ENCODE data around the gene CD81. TPM values are rescaled to one million over a fixed set of nuclear protein-coding genes. Genes with fewer than 3 reads are reported as not detected.

CD81 gene
- total RNA-seq, 1 donor from 2014 or later, result 149 TPM

DNA sequence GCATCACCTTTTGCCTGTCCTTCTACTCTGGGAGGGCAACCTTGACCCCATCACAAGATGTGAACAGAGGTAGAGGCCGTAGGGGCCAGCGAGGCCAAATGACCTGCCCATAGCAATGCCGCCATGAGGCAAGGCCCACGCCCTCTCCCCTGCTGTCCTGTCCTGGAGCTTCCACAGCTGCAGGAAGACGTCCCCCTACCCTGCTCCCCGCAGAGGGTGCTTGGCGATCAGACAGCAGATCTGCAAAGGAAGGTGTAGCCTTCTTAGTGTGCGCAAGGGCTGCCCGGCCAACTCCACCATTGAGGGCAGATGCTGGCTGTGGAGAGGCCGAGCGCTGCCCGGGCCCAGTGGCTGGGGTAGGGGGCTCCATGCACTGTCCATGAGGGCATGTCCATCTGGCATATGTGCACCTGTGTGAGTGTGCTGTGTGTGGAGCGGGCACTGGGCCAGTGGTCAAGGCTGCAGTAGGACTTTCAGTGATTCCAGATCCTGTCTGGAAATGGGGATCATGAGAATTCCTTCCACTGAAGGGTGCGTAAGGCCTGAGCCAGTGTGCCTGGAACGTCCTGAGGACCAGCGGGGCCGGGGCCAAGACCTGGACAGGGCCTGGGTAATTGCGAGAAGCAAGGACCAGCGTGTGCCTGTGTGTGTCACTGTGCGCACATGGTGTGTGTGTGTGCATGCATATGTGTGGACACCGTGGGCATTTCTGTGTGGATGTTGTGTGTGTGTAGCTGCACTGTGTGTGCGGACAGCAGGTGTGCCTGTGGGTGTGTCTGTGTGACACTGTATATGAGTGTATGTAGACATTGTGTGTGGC lies 56.2 kb downstream of the CD81 start:
- intact Hi-C loops (cut with micrococcal nuclease), result no loop called here

DNA sequence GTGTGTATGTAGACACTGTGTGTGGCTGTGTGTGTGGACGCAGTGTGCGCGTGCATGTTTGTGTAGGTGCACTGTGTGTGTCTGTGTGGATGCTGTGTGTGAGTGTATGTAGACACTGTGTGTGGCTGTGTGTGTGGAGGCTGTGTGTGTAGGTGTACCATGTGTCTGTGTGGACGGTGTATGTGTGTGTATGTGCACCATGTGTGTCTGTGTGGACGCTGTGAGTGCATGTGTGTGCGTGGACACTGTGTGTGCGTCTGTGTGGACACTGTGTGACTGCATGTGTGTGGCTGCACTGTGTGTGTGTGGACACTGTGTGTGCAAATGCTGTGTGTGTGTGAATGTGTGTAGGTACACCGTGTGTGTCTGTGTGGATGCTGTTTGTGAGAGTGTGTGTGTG lies 56.9 kb downstream of the CD81 start:
- intact Hi-C loops (cut with micrococcal nuclease), result no loop called here

DNA sequence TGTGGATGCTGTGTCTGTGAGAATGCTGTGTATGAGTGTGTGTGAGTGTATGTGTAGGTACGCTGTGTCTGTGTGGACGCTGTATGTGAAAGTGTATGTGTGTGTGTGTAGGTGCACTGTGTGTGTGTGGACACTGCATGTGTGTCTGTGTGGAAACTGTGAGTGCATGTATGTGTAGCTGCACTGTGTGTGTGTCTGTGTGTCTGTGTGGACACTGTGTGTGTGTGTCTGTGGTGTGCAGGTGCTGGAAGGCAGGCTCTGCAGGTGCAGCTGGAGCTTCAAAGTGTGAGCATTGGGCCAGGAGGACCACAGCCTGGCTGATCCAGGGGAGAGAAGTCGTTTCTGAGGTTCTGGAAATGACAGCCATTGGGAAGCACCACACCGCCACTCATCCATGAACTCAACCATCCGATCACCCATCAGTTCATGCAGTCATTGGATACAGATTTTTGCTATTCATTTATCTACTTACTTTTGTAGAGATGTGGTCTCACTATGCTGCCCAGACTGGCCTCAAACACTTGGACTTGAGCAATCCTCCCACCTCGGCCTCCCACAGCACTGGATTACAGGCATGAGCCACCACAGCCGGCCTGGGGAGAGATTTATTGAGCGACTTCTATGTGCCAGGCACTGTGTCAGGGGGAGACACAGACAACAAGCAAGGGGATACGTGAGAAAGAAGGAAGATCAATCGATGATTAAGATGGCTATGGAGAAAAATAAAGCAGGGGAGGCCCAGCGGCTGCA lies 57.6 kb downstream of the CD81 start:
- intact Hi-C loops (cut with micrococcal nuclease), result no loop called here

DNA sequence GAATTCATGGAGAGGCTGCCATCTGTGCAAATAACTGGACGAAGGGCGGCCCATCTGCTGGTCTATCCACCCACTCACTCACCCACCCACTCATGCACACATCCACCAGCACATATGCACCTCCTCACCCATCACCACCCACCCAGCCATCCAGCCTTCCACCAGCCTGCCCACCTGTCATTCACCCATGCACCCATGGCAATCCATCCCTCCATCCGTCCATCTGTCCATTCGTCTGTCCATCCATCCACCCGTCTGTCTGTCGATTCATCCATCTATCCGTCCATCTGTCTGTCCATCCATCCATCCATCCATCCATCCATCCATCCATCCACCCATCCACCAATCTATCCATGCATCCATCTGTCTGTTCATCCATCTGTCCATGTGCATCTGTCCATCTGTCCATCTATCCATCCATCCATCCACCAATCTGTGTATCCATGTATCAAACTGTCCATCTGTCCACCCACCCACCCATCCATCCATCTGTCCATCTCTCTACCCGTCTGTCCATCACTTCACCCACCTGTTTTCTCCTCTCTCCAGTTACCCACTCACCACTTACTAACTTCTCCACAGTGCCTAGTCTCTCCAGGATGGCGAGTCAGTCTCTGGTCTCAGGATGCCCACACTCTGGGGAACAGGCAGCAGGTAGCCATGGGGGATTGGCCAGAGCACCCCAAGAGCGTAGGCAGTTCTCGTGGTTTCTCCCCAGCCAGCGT lies 58.3 kb downstream of the CD81 start:
- intact Hi-C loops (cut with micrococcal nuclease), result no loop called here

DNA sequence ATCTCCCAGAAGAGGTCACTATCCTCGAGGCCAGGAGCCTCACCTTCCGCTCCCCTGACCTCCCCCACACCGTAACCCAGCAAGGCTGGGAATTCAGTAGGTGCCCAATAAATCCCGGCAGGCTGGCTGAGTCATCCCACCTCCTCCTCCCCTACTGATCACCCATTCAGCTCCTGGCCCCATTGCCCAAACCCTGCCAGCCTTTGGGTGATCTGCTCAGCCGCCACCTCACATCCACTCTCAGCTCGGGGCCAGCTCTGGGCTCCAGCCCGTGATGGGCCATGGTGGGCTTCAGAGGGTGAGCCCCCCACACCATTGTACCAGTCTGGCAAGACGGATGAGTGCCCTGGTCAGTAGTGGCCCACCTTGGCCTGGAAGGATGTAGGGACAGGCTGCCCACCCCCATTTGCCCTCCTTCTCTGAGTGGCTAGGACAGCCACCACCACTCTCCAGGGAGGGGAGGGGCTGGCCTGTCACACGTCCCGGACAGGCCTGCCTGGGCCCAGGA lies 59.0 kb downstream of the CD81 start:
- intact Hi-C loops (cut with micrococcal nuclease), result no loop called here

DNA sequence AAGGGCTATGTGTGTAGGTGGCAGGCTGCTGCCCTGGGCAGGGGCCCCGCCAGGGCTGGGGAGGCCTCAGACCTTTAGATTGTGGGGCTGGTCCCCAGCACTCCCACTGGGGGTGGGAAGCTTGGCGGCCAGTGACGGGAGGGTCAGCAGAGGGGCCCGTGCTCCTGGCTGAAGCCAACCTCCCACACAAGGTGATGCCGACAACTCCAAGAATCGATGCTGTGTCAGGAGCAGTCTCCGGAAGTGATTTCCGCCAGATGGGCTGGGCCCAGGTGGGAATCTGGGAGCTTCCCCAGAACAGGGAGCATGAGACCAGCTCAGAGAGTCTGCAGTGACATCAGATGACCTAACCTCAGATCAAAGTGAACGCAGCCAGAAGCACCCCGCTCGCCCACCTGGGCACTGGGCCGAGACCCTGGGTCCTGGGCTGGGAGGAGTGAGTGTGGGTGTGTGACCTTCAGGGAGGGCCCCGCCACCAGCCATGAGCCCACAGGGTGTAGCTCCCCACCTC lies 59.5 kb downstream of the CD81 start:
- intact Hi-C loops (cut with micrococcal nuclease), result no loop called here

DNA sequence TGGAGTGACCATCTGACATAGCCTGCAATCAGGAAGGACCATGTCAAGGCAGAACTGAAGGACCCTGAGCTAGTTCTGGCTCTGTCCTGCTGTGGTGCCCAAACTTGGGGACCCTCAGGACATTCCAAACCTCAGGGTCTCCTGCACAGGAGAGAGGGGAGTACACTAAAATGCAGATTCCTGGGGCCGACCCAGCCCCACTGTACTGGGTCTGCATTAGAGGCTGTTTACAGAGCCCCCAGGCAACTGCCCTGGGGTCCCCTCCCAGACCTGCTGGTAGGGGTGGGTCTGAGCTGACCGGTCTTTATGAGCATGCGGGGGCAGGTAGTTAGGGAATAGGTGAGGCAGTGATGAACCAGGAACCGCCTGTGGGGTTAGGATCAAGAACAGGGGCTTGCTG lies 60.4 kb downstream of the CD81 start:
- intact Hi-C loops (cut with micrococcal nuclease), result no loop called here

DNA sequence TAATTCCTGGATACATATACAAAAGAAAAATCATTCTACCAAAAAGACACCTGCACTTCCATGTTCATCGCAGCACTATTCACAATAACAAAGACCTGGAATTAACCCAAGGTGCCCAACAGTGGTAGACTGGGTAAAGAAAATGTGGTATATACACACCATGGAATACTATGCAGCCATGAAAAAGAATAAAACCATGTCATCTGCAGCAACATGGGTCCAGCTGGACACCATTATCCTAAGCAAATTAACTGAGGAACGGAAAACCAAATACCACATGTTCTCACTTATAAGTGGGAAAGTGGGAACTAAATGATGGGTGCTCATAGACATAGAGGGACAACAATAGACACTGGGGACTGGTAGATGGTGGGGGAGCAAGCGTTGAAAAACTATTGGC lies 62.7 kb downstream of the CD81 start:
- intact Hi-C loops (cut with micrococcal nuclease), result no loop called here

DNA sequence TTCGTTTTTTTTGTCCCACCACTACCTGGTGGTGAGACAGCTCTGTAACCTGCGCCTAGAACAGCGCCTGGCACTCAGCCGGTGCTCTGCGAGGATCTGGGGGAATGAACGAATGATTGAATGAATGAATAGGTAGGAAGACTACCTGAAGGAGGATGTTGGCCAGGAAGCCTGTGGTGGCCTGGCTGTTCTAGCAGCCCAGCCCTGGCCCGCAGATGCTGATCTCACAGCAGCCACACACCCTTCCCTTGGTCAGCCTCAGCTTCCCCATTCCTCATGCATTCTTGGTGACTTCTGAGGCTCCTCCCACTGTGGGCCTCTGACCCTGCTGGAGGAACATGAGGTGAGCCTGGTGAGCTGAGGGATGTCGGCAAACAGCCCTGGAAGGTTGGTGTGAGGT lies 63.5 kb downstream of the CD81 start:
- intact Hi-C loops (cut with micrococcal nuclease), result no loop called here

DNA sequence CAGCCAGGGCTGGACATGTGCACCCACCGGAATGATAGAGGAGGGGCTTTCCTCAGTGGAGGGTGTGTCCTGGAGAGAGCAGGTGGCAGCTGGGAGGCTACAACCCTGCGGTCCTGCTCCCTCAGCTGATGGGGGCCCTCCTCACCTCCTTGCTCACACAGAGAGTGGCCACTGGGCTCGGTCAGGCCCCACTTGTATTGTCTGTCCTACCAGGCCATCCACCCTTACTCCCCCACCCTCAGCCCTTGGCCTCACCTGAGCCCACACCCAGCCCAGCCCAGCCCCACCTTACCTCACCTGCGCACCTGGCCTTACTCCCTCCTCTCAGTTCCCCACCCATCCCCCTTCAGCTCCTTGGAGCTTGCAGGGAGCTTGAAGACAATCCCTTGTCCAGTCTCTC lies 64.1 kb downstream of the CD81 start:
- intact Hi-C loops (cut with micrococcal nuclease), result no loop called here

DNA sequence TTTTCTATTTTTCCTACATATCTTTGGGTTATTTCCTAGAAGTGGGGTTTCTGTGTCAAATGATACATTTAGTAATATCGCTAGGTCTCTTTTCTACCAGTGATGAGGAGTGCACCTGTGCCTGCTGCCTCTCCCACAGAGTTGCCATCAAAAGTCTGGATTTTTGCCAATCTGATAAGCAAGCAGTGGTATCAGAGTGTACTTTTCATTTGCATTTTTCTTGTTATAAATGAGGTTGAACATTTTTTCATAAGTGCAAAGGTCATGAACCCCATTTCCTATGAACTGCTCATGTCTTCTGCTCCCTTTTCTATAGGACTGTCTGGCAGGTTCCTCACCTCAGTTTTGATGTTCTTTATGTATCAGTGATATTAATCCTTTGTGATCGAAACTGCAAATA lies 65.5 kb downstream of the CD81 start:
- intact Hi-C loops (cut with micrococcal nuclease), result no loop called here

DNA sequence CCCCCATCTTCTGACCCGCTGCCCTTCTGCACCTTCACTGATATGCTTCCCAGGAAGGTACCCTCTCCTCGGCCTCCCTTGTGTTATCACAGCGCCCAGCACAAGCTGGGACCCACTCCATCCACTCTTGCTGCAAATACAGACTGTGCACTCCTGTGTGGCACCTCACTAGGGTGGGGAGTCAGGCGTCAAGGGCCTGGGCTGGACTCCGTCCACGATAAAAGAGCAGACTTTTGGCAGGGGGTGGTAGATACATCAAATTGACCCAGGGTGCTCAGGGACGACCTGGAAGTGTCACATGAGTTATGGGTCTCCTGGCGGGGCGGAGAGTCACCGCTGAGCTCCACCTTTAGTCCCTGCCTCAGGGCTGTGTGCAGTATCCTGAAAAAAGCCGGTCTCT lies 66.3 kb downstream of the CD81 start:
- intact Hi-C loops (cut with micrococcal nuclease), result no loop called here

DNA sequence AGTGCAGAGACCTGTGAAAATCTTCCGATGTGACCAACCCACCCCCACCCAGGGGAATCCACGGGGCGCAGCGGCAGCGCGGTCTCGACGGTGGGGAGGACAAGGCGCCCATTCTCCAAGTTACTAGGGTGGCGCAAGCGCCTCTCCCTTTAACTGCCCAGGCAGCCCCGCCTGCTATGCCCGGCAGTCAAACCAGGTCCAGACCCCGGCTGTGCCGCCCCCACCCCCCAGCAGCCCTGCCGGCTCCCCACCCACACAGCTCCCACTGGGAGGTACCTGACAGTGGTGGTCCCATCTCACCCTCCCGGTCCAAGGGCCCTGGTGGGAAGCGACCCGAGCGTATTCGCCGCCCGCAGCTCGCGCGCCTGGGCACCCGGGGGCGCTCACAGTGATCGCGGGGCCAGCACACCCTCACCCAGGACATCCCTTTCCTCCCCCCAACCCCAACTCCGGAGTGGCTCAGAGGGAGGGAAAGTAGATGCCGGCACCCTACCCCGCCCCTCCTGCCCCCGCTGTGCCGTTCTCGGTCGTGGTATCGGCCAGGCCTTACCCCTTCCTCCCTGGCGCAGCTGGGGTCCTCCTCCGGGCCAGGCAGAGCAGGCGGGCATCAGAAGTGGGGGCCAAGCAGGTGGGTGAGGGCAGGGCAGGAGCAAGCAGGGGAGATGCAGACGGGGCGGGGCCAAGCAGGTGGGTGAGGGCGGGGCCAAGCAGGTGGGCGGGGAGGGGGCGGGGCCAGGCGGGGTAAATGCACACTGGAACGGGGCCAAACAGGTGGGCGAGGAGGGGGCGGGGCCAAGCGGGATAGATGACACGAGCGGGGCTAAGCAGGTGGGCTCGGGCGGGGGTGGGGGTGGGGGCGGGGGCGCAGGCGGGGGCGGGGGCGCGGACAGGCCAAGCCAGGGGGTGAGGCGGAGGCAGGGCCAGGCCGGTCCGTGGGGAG lies 67.0 kb downstream of the CD81 start, which contains the start of gene TRPM5:
TRPM5 (minus strand) TSS at position 634 of the 940 bp plus-strand sequence. CDS start 21,478 bp downstream, outside the sequence.
- intact Hi-C loops (cut with micrococcal nuclease), result no loop called here

DNA sequence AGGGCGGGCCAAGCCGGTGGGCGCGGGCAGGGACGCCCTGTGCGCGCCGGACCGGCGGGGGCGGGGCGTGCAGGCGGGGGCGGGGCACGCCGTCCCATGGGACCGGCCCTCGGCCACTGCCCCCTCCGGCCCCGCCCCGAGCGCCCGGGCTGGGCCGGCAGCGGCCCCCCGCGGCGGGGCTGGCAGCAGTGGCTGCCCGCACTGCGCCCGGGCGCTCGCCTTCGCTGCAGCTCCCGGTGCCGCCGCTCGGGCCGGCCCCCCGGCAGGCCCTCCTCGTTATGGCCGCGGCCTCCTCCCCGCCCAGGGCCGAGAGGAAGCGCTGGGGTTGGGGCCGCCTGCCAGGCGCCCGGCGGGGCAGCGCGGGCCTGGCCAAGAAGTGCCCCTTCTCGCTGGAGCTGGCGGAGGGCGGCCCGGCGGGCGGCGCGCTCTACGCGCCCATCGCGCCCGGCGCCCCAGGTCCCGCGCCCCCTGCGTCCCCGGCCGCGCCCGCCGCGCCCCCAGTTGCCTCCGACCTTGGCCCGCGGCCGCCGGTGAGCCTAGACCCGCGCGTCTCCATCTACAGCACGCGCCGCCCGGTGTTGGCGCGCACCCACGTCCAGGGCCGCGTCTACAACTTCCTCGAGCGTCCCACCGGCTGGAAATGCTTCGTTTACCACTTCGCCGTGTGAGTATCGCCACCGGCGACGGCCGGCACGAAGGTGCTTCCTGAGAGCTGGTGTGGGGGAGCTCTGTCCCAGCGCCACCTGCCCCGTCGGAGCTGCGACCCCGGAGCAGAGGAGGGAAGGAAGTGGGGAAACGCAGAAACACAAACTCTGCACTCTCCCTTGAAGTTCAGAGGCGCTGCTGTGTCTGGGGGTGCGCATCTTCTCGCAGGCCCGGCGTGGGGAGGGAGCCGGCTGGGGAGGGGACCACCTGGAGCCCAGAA lies 68.0 kb downstream of the CD81 start, which contains the start of gene KCNQ1:
KCNQ1 (plus strand) TSS at position 188 of the 925 bp plus-strand sequence; CDS start at position 279, 91 bp downstream.
- intact Hi-C loops (cut with micrococcal nuclease), result loop anchor here (5.0 kb wide), 1 partner anchor 87 kb away; no protein-coding TSS in a partner anchor

DNA sequence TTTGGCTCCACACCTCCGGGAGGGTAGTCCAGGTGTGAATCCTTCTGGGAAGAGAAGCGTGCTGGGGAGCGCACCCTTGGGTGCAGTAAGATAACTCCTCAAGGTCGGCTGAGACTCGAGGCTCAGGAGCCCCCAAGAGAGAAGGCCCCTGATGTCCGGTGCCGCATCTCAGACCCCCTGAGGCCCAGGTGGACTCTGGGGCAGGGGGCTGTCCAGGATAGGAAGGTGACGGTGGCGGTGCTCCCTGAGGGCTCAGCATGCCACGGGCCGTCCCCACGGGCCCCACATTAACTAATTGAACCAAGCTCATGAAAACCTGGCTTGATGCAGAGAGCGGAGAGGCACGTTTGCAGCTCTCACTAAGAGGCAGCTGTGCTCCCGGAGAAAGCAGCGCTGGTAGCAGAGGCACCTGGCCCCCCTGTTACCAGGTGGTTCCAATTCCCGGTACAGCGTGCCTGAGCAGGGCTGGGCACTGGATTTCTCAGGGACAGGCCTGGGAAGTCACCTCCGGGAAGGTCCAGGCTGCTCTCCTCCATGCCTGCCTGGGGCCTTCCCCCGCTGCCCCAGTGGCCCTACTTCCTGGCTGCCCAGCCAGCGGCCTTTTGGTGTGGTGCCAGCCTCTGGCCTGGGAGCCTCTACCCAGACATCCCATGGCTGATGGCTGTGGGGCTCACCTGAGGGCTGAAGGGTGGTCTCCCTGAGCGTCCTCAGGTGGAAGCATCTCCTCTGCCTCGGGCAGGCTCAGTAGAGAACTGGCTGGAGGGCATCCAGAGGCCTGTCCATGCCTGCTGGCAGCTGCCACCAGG lies 68.8 kb downstream of the CD81 start:
- intact Hi-C loops (cut with micrococcal nuclease), result loop anchor here (2.0 to 5.0 kb wide), 2 partner anchors 17 to 86 kb away; no protein-coding TSS in a partner anchor

DNA sequence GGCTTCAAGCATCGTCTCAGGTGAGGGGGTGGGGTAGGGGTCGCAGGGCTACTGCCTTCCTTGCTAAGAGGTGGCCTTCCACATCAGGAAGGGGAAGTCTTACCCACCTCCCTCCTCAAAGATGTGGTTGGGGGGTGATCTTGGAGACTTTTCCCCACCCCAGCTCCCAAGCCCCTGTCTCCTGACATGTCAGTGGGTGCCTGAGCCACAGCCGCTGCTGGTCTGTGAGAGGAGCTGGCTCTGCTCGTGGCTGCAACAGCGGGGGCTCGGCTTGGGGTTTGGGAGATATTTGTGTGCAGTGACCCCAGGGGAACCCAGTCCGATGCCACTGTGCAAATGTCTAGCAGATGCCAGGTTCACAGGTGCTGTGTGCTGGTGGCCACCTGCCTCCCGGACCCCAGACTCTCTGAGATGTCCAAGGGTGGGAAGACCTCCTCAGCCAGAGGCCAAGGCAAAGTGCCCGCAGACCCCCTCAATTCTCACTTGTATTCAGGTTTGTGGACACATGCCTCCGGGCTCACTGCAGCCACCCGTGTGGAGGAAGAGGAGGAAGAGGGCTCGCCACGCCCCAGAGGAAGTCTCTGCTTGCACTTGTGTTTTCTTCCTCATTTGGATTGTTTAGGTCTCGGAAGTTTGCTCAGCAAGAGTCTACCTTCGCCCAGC lies 69.6 kb downstream of the CD81 start:
- intact Hi-C loops (cut with micrococcal nuclease), result loop anchor here (2.0 to 5.0 kb wide), 2 partner anchors 16 to 86 kb away; no protein-coding TSS in a partner anchor

All from T-helper 2 cell treated with Interferon-gamma antibody and Interleukin-4, amounts not matched to agents 100 ng/mL and 5 ng/mL, for 36 hours (primary cell).